Trophoblast cell (in vitro differentiated cells and primary cell): Measurements from ENCODE around the gene GALK1.

Experiments used
- DNase-seq, 2 donors: peaks; one replicate each; pipeline ENCODE4 v3.0.0-alpha.2; 2016
- H2AFZ ChIP-seq: 2 replicates; pipeline ENCODE4 v1.6.1; 2013; ENCODE audit warnings: low read length, moderate library complexity, mild to moderate bottlenecking; ENCODE audit not compliant: insufficient read depth, poor library complexity
- H2AK5ac ChIP-seq: 2 replicates; pipeline ENCODE4 v1.6.1; 2013; ENCODE audit warnings: mild to moderate bottlenecking, low read length
- H2BK120ac ChIP-seq: 2 replicates; pipeline ENCODE4 v1.6.1; 2013; ENCODE audit warnings: low read length, mild to moderate bottlenecking, moderate library complexity; ENCODE audit not compliant: insufficient read depth, poor library complexity
- H2BK12ac ChIP-seq: 2 replicates; pipeline ENCODE4 v1.6.1; 2013; ENCODE audit warnings: mild to moderate bottlenecking, low read length, moderate library complexity
- H2BK5ac ChIP-seq: 2 replicates; pipeline ENCODE4 v1.6.1; 2013; ENCODE audit warnings: low read length, low read depth, moderate library complexity, mild to moderate bottlenecking; ENCODE audit not compliant: poor library complexity
- H3K14ac ChIP-seq: 2 replicates; pipeline ENCODE4 v1.6.1; 2013; ENCODE audit warnings: mild to moderate bottlenecking, low read length
- H3K18ac ChIP-seq: 2 replicates; pipeline ENCODE4 v1.6.1; 2013; ENCODE audit warnings: mild to moderate bottlenecking, low read length
- H3K23ac ChIP-seq: 2 replicates; pipeline ENCODE4 v1.6.1; 2013; ENCODE audit warnings: low read length
- H3K27ac ChIP-seq: 2 replicates; pipeline ENCODE4 v1.5.1; 2013; ENCODE audit warnings: low read depth, mild to moderate bottlenecking, inconsistent platforms, low read length, moderate library complexity
- H3K27me3 ChIP-seq: 2 replicates; pipeline ENCODE4 v1.6.1; 2013; ENCODE audit warnings: inconsistent platforms, mild to moderate bottlenecking, low read length, moderate library complexity; ENCODE audit not compliant: insufficient read depth
- H3K36me3 ChIP-seq, 2 experiments: 1 replicate in 1 of 2; 2 replicates in 1 of 2; pipeline ENCODE4 v1.6.1; 2013; ENCODE audit warnings: low read length in 2 of 2, mild to moderate bottlenecking in 2 of 2, moderate library complexity in 1 of 2; ENCODE audit not compliant: insufficient read depth in 2 of 2, control insufficient read depth in 1 of 2
- H3K4ac ChIP-seq: 2 replicates; pipeline ENCODE4 v1.6.1; 2013; ENCODE audit warnings: low read depth, mild to moderate bottlenecking, low read length, moderate library complexity
- H3K4me1 ChIP-seq, 2 experiments: 1 replicate in 1 of 2; 2 replicates in 1 of 2; pipeline ENCODE4 v1.6.1; 2013; ENCODE audit warnings: low read length in 2 of 2, mild to moderate bottlenecking in 2 of 2, moderate library complexity in 1 of 2; ENCODE audit not compliant: insufficient read depth in 2 of 2, control insufficient read depth in 1 of 2
- H3K4me2 ChIP-seq: 2 replicates; pipeline ENCODE4 v1.6.1; 2013; ENCODE audit warnings: inconsistent platforms, mild to moderate bottlenecking, low read length, moderate library complexity
- H3K4me3 ChIP-seq: 2 replicates; pipeline ENCODE4 v1.5.1; 2013; ENCODE audit warnings: mild to moderate bottlenecking, low read depth, low read length, inconsistent platforms
- H3K79me1 ChIP-seq: one replicate; pipeline ENCODE4 v1.6.1; 2013; ENCODE audit warnings: low read length
- H3K79me2 ChIP-seq: 2 replicates; pipeline ENCODE4 v1.6.1; 2013; ENCODE audit warnings: low read length, mild to moderate bottlenecking; ENCODE audit not compliant: control insufficient read depth, insufficient read depth, poor library complexity
- H3K9ac ChIP-seq: 2 replicates; pipeline ENCODE4 v1.6.1; 2013; ENCODE audit warnings: mild to moderate bottlenecking, low read length
- H3K9me3 ChIP-seq: 2 replicates; pipeline ENCODE4 v1.6.1; 2013; ENCODE audit warnings: low read depth, mild to moderate bottlenecking, control low read depth, inconsistent platforms, low read length; ENCODE audit not compliant: insufficient read depth
- H4K12ac ChIP-seq: 2 replicates; pipeline ENCODE4 v1.6.1; 2013; ENCODE audit warnings: low read depth, mild to moderate bottlenecking, low read length, moderate library complexity
- H4K8ac ChIP-seq: 2 replicates; pipeline ENCODE4 v1.6.1; 2013; ENCODE audit warnings: low read depth, mild to moderate bottlenecking, low read length, moderate library complexity
- H4K91ac ChIP-seq: one replicate; pipeline ENCODE4 v1.6.1; 2013; ENCODE audit warnings: low read depth, mild to moderate bottlenecking, low read length, moderate library complexity
- WGBS: extraction: QIAGEN DNeasy Blood & Tissue Kit; methylation state at CpG from one replicate; pipeline ENCODE4 v1.1.7; 2013; ENCODE audit warnings: missing lambda C conversion rate; ENCODE audit not compliant: insufficient read length, insufficient coverage; ENCODE audit errors: extremely low coverage; 5-methylcytosine and 5-hydroxymethylcytosine counted together

Gene GALK1

GRCh38 chr17:75738218-75738802 is 26.7 kb downstream of the GALK1 start:
- H4K8ac ChIP-seq, result no peak overlapping the region
- no peaks in the 10 kb centered on the region for H3K4me1 ChIP-seq
- H3K4ac ChIP-seq, result no peak overlapping the region
- H2AFZ ChIP-seq, result no peak overlapping the region
- H3K4me3 ChIP-seq, result no peak overlapping the region
- H2AK5ac ChIP-seq, result no peak overlapping the region
- no peaks in the 10 kb centered on the region for H3K27me3 ChIP-seq
- no peak overlapping the region for H3K4me2 ChIP-seq
- no peak overlapping the region for H3K18ac ChIP-seq
- H2BK120ac ChIP-seq, result no peak overlapping the region
- peaks cover 4% of the 10 kb centered on the region for H3K9me3 ChIP-seq
- H3K14ac ChIP-seq, result no peak overlapping the region
- H3K79me1 ChIP-seq, result no peaks in the 10 kb centered on the region
- no peak overlapping the region for H3K9ac ChIP-seq
- H4K12ac ChIP-seq, result no peak overlapping the region
- H3K27ac ChIP-seq, result no peak overlapping the region
- no peak overlapping the region for H4K91ac ChIP-seq
- no peak for DNase-seq
- no peak overlapping the region for H2BK5ac ChIP-seq
- no peaks in the 10 kb centered on the region for H3K79me2 ChIP-seq
- H3K23ac ChIP-seq, result no peak overlapping the region
- no CpG with 5 or more reads among the region's 14 CpGs for whole genome bisulfite sequencing
- no peak overlapping the region for H2BK12ac ChIP-seq
- peaks cover 33 to 44% of the 10 kb centered on the region in 2 experiments for H3K36me3 ChIP-seq

DNA sequence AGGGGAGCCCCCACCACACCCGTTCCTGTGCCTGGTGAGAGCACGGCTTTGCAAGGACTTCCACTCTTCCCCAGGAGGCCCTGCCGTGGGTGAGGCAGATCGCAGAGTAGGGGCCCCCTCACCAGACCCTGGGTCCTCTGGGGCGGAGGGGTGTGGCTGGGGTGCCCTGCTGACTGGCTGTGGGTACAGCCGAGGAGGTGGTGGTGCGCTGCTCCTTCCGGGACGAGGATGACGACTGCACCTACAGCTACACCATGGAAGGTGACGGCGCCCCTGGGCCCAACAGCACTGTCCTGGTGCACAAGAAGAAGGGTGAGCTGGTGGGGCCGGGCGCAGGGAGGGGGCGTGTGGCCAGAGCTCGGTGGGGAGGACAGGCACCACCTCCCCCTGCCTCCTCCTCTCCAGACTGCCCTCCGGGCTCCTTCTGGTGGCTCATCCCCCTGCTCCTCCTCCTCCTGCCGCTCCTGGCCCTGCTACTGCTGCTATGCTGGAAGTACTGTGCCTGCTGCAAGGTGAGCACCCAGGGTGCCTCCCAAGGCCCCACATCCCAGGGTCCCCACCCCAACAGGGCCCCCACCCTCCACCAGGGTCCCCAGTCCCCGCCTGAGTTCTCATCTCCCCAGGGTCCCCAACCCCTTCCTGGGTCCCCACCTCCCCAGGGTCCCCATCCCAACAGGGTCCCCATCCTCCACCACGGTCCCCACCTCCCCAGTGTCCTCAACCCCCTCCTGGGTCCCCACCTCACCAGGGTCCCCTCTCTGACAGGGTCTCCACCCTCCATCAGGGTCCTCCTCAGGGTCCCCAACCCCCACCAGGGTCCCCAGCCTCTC is 27.6 kb downstream of the GALK1 start:
- H3K79me1 ChIP-seq, result no peaks in the 10 kb centered on the region
- H3K36me3 ChIP-seq, result peaks cover 33 to 44% of the 10 kb centered on the region in 2 experiments
- no peaks in the 10 kb centered on the region for H3K79me2 ChIP-seq
- H2AK5ac ChIP-seq, result no peak overlapping the region
- H3K27ac ChIP-seq, result no peak overlapping the region
- H3K9ac ChIP-seq, result no peak overlapping the region
- no peak overlapping the region for H2AFZ ChIP-seq
- no peak overlapping the region for H4K12ac ChIP-seq
- peaks cover 4% of the 10 kb centered on the region for H3K9me3 ChIP-seq
- H4K91ac ChIP-seq, result no peak overlapping the region
- H3K4ac ChIP-seq, result no peak overlapping the region
- H2BK5ac ChIP-seq, result no peak overlapping the region
- H3K4me1 ChIP-seq, result no peaks in the 10 kb centered on the region
- no peak for DNase-seq
- no peak overlapping the region for H2BK120ac ChIP-seq
- H3K4me3 ChIP-seq, result no peak overlapping the region
- no peak overlapping the region for H3K18ac ChIP-seq
- WGBS, result no CpG with 5 or more reads among the region's 20 CpGs
- H3K27me3 ChIP-seq, result no peaks in the 10 kb centered on the region
- H3K14ac ChIP-seq, result no peak overlapping the region
- no peak overlapping the region for H3K4me2 ChIP-seq
- H2BK12ac ChIP-seq, result no peak overlapping the region
- no peak overlapping the region for H3K23ac ChIP-seq
- H4K8ac ChIP-seq, result no peak overlapping the region

GRCh38 chr17:75736173-75736835 is 28.7 kb downstream of the GALK1 start:
- H2BK12ac ChIP-seq, result no peak overlapping the region
- no peak for DNase-seq

GRCh38 chr17:75734674-75735294 is 30.2 kb downstream of the GALK1 start:
- Histone ChIP-seq H3K27ac (no peak overlapping the region), H3K14ac (no peak overlapping the region), H3K9me3 (peaks cover 4% of the 10 kb centered on the region), H2AFZ (no peak overlapping the region), H3K18ac (no peak overlapping the region), H4K8ac (no peak overlapping the region), H3K4me1 (no peaks in the 10 kb centered on the region), H2BK12ac (no peak overlapping the region), H4K12ac (no peak overlapping the region), H3K27me3 (no peaks in the 10 kb centered on the region), H3K4me2 (no peak overlapping the region), H3K4me3 (no peak overlapping the region), H2AK5ac (no peak overlapping the region), H3K9ac (no peak overlapping the region), H2BK120ac (no peak overlapping the region), H4K91ac (no peak overlapping the region), H3K79me1 (no peaks in the 10 kb centered on the region), H3K4ac (no peak overlapping the region), H2BK5ac (no peak overlapping the region), H3K23ac (no peak overlapping the region), H3K79me2 (no peaks in the 10 kb centered on the region), H3K36me3 (peaks cover 30 to 48% of the 10 kb centered on the region in 2 experiments)
- no CpG with 5 or more reads among the region's 4 CpGs for WGBS
- DNase-seq, result no peak

More at GRCh38 chr17:75736173-75736835, 28.7 kb downstream of the GALK1 start:
- H3K27ac ChIP-seq, result no peak overlapping the region
- no peak overlapping the region for H2AFZ ChIP-seq
- no peak overlapping the region for H4K8ac ChIP-seq
- H2AK5ac ChIP-seq, result no peak overlapping the region
- peaks cover 27 to 48% of the 10 kb centered on the region in 2 experiments for H3K36me3 ChIP-seq
- H3K79me2 ChIP-seq, result no peaks in the 10 kb centered on the region
- H3K14ac ChIP-seq, result no peak overlapping the region
- no peaks in the 10 kb centered on the region for H3K27me3 ChIP-seq
- no peaks in the 10 kb centered on the region for H3K4me1 ChIP-seq
- no CpG with 5 or more reads among the region's 26 CpGs for WGBS
- peaks cover 4% of the 10 kb centered on the region for H3K9me3 ChIP-seq
- H2BK5ac ChIP-seq, result no peak overlapping the region
- no peak overlapping the region for H3K23ac ChIP-seq
- no peak overlapping the region for H3K4me2 ChIP-seq
- no peak overlapping the region for H4K91ac ChIP-seq
- no peak overlapping the region for H3K4ac ChIP-seq
- H3K18ac ChIP-seq, result no peak overlapping the region
- no peak overlapping the region for H4K12ac ChIP-seq
- H3K9ac ChIP-seq, result no peak overlapping the region
- no peaks in the 10 kb centered on the region for H3K79me1 ChIP-seq
- no peak overlapping the region for H2BK120ac ChIP-seq
- H3K4me3 ChIP-seq, result no peak overlapping the region
